ENCODE measurements around the gene NELL1.

Gene NELL1

DNA sequence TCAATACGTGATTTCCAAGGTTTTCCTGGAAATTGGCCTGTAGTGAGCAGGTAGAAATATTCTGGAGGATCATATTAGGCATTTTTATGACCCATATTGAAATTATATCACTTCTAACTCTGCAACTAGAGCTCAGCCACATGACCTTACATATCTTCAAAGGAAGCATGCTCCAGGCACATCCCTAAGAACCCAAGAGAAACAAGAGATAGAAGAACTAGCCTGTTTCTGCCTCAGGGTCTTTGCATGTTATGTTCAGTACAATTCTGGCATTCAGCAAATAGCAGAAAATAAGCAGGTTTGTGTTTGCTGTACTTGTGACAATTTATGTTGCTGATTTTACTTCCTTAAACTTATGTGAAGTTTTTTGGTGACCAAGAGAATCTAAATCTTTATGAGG, 859.8 kb downstream of the NELL1 start:
- no peak for DNase-seq

DNA sequence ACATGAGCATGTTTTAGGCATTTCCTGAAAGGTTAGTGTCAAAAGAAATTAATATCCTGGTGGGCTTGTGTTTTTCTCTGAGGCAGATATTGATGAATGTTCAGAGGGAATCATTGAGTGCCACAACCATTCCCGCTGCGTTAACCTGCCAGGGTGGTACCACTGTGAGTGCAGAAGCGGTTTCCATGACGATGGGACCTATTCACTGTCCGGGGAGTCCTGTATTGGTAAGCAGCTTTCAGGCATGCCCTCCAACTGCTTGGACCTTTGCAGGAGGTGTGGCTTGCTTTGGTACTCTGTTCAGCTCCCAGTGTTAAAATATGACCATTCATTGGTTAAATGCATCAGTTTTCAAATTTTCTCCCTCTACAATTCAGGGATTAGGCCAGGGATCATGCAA, 864.9 kb downstream of the NELL1 start:
- DNase-seq = no peak

DNA sequence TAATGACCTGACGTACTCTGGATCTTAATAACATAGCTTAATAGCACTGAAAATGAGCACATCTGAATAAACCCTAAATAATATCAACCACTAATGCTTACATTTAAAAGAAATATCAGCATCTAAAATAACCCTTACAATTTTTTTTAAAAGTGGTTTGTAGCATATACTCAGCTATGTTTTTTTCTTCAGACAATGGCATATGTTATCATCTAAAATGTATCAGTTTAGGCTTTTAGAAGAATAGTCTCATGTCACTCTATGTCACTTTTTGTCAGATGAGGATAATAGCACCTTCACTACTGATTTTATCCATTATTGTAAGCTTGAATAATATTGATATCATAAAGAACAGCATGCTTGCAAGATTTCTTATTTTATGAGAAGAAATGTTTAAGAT, 868.6 kb downstream of the NELL1 start:
- DNase-seq = no peak

DNA sequence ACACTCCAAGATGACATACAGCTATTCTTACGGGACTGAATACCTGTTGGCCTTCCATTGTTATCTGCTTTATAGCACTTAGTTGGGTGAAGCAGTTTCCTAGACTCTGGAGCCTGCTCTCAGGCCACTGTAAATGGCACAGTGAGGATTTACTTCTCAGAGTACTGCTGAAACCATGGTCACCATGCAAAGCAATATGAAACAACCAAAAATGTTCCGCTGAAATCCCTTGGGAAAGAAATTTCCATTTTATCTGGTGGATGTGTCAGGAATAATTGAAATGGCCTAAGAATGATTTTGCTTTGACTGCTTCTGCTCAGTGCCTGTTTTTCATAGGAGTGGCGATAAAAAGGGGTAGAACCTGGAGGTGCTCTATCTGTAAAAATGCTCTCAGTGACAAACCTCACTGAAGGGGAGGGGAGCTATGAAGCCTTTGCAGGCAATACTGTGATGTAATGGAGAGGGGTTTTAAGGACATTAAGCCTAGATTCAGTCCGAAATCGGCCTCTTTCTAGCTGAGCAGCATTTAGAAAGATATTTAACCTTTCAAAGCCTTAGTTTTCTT, 871.9 kb downstream of the NELL1 start:
- no peak for DNase-seq

DNA sequence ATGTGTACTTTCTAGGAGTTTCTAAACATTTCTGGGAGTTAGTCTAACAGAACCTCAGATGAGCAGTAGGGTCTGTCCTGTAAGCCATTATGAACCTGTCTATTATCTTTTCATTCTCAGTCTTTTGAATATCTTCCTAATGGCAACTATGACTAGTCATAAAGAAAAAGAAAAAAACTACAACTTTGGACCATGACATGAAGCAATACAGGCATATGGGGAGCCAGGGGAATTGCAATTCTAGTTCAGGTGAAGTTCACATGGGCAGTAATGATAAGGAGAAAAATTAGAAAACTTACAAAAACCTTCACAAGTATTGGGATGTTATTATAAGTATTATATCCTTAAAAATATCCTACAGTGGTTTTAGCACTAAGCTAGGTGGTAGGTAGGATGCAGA, 874.5 kb downstream of the NELL1 start:
- no peak for DNase-seq

DNA sequence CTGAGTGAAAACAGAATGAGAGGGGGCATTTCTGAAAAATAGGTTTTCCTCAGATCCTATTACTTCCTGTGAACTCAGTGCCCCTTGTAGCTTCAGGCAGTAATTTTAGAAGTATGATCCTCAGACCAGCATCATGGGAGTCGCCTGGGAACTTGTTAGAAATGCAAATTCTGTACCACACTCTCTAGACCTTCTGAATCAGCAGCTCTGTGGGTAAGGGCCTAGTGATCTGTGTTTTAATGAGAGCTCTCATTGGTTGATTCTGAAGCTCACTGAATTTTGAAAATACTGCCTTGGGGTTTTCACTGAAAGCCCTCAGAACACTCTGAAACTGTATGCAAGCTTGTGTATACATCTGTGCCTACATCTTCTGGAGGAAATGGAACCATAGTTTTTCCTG, 876.3 kb downstream of the NELL1 start:
- DNase-seq = no peak

DNA sequence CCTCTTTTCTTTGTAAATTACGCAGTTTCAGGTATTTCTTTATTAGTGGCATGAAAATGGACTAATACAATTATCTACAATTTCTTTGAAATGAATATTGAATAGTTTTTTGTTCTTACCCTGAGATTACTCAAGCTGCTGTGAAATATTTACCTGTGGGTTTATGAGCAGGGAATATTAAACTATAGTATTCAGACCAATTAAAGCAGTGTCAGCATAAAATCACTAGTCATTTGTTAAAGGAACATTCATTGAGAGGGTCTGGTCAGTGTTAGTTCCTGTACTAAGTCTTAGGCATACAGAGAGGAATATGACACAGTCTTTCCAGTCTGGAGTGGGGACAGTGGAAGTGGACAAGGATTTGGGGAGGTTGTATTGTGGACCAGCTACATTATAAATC, 877.3 kb downstream of the NELL1 start:
- no peak for DNase-seq

DNA sequence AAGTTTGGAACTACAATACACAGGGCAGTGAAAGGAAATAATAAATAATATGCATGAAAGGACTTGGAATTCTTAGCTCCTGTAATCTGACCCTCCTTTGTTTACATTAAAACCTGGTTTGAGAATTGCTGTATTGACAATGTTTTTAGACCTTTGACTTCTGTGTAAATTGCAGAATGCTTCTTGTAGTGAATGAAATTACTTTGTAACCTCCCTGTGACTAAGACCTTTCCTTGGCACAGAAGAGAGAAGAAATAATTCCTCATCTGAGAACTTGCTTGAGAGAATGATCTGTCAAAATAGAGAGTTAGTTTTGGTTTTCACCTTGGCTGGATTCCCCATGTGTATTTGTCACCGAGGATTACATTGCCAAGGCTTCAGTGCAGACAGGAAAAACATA, 883.5 kb downstream of the NELL1 start:
- no peak for DNase-seq

DNA sequence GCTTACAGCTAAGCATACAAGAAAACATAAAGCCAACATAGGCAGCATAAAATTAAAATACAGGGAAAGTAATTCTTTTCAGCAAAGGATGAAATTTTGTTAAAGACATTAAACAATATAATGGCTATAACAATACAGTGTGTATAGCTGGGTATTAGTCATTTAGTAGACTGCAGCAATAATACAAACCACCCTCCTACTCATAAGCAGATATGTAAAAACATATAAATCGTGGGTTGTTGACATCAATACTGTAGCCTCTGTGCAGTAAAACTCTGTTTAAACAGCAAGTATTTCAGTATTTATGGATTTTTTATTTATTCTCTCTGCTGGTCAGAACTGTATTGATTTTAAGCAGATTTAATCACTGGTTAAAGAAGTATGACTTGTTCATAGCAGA, 884.4 kb downstream of the NELL1 start:
- DNase-seq = no peak

DNA sequence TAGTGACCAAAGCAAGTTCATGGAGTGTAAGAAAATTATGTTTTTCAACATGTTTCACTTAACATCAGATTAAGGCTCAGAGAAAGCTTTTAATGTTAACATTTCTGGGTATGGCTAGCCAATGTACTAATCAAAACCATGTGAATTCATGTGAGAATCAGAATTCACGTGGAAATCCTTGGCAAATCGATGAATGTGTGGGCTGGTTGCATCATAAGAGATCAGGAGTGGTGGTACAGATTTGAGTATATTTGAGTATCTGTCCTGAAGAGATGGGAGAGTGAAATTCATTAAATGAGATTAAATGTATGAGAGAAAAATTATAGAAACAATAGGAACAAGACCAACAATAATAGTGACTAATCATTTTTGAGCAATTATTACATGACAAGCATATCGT, 884.9 kb downstream of the NELL1 start:
- DNase-seq = no peak

DNA sequence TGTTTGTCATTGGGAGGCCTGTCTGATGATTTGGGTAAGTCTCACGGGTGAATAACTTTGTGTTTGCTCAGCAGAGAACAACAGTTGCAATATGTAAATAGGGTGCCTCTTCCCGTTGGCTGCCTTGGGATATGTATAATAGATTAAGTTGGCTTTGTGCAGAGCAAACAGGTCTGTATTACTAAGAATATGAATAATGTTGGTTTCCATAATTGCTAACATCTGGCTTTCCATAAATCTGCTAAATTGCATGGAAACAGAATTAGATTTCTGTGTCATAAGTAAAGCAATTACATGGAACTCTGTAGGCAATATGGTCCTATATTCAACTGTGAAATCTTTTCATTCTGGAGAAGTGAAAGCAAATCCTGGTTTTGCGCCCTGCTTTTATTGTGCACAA, 887.5 kb downstream of the NELL1 start:
- no peak for DNase-seq

DNA sequence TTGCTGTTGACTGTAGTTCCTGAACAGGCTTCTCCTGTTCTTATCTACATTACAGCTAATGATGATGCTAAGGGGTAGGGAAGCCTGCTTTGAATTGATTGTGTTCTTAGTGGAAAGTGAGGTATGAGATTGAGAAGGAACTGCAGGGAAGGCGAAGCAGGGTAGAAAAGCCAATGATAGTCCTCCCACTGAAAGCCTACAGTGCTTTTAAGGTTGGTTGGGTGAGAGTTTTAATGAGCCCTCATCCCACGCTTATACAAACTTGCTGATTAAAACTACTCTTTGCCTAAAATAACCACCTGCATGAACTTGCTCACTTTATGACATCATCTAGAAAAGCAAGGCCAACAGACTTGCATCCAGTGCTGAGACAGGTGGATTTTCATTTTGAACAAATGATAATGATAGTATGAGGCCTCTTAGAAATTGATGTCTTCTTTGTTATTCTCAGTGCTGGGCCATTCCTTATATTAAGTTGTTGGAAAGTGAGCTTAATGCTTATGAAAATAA, 891.1 kb downstream of the NELL1 start:
- no peak for DNase-seq

DNA sequence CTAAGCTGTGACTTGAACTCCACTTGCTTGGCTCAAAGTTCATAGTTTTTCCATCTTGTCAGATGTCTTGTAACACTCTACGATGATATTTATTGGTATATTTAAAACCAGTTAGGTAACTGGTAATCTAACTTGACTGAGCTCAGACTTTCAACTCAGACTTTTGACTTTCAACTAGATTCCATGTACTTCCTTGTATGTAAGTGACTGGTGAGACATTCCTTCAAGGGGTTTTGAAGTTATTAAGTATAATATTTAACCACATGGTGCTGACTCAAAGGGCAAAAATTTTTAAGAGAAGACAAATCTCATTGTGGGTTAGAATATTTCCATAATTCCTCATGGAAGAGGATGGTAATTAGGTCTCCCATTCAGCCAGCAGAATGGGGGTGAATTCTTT, 892.2 kb downstream of the NELL1 start:
- DNase-seq = no peak

DNA sequence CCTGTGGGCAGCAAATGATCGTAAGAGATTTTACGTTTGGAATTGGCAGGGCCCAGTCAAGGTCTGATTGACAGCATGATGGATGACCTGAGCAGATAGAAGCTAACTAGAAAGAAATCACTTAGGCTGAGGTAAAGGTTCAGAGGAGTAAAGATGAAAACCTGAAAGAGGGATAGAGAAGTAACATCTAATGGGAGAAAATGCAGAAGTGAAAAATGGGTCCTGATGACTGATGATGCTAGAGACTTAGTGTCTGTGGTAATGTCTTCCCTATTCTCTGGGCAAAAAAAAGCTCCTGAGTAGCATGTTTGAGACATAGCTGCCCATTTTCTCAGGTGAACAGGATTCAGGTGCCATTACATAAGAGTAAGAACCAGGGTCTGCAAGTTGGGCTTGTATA, 894.7 kb downstream of the NELL1 start:
- no peak for DNase-seq

DNA sequence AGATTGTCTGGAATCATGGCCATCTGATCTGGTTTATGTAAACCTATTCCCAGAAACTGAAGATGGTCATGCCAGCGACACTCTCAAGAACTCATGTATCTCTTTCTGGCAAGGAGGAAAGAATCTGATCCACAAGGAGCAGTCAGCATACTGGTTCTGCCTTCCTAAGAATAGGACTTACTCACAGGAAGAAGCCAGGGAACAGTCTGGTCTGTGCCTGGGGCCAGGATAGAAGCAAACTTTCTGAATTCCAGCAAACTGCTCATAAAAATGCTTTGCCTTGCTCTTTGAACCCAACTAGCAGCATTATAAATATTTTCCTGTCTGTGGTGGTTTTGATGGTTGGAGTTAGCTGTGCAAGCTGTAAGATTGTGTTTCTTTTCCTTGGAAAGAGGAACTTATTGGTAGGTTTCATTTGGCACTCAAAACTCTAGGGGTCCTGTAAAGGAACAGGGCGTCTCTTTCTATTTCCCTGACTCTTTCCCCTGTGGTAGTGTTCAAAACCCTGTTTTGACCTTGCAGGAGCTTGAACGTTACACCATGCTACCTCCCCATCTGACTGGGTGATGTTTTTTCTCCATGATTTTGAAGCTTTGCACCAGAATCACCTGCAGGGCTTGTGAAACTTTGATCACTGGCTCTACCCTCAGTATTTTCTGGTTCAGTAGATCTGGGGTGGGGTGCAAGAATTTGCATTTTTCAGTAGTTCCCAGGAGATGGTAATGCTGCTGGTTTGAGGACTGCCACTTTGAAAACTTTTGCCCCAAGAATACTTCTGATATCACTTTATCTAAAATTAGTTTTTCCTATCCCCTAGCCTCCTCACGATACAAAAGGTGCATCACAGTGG, 895.7 kb downstream of the NELL1 start:
- no peak for DNase-seq

DNA sequence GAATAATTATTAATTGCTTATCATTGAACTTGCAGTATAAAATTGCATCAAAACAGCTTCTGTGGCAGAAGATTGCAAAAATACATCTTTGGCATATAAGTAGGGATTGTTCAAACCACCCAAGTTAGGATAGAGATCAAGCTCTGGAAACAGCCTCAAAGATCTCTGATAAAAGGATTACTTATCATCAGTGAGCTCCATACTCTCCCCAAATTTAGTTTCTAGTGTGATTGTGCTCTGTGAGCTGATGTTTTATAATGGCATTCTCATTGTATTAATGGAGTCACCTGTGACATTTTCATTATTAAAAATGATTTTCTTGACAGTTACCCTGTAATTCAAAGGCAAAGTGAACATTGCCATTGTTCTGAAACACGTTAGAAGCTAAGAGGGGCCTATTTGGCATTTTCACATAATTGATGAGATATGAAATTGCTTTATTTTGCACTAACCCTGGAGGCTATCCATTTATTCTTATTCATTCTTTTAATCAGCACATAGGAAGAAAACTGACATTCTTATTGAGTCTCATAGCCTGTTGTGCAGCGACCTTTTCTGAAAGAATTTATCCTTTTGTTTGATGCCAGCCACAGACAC, 897.2 kb downstream of the NELL1 start:
- no peak for DNase-seq

DNA sequence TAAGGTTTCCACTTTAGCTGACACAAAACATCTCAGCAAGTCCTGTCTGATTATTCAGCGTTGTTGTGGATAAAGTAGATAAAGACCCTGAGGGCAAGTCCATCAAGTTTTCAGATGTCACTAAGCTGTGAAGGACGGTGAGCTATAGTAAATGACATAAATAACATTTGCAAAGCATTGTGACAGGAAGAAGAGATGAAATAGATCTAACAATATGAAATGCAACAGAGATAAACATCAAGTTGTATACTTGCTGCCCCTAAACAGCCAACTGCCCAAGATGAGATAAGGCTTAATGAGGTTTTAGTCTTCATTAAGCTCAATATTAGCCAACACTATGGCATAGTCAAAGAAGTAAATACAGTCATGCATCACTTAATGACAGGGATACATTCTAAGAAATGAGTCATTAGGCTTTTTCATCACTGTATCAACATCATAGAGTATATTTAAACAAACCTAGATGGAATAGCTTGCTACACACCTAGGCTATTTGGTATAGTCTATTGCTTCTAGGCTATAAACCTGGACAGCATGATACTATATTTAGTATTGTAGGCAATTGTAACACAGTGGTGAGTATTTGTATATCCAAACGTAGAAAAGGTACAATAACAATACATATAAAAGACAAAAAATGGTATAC, 898.4 kb downstream of the NELL1 start:
- DNase-seq = no peak

DNA sequence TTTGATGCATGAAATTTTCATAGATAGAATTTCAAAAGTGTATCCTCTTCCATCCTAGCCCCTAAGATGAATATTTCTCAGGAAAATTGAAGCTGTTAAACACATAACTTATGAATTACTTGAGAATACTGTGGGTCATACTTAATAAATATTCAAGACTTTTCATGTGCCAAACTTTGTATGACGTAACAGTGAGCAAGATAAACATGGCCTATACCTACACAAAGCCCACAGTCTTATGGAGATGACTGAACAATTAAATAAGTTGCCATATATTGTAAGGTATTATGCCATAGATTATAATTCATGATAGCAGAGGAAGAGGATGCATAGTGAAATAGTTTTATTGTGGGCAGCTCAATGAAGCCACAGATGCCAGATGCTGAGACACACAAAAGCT, 902.8 kb downstream of the NELL1 start:
- no peak for DNase-seq

DNA sequence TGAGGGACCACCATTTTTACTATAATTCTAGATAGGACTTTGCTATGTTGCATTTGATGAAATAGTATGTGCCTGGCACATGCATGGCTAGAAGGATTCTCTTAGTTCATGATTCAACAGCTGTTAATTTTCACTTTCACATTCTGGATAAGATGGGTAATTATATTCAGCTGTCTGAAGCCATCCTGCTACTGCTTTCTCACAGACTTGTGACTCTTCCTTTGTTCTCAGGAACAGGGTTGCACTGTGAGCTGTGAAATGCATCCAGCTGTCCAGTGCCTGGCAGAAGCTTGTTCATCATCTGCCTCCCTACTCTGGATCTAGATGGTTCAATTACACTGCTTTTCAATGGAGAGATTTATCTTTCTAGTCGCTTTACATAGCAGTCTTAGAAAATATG, 913.4 kb downstream of the NELL1 start:
- DNase-seq = no peak

DNA sequence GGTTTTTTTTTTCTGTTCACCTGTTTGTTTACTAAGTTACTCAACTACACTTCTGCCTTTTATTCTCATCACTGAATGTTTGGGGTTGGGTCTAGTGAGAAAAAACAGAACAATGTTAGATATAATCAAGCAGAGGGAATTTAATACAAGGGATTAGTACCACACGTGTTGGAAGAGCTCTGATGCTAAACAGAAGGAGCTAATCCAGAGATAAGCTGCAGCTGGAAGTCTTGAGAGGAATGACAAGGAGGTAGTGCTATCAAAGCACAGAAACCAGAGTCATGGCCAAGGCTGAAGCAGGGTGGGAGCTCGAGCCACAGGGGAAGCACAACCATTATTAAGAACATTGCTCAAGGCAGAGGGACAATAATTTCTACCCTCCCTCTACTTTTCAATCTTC, 919.4 kb downstream of the NELL1 start:
- DNase-seq = no peak

DNA sequence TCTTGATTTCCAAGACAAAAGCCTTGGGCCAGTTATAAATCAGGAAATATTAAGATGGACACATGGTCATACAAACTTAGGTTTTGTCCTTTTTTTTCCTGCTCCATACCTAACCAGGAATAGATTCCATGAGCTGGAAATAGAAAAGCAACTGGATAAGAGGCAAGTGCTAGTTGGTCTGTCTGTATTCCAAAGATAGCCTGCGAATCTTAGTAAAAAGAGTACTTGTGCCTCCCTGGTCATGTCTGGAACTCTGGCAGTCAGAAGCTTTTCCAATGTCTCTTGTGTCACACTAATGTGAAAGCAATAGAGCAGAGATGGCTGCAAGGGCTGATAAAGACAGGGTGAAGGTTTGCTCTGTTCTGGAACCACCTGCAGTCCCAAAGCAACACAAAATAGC, 933.3 kb downstream of the NELL1 start:
- no peak for DNase-seq

DNA sequence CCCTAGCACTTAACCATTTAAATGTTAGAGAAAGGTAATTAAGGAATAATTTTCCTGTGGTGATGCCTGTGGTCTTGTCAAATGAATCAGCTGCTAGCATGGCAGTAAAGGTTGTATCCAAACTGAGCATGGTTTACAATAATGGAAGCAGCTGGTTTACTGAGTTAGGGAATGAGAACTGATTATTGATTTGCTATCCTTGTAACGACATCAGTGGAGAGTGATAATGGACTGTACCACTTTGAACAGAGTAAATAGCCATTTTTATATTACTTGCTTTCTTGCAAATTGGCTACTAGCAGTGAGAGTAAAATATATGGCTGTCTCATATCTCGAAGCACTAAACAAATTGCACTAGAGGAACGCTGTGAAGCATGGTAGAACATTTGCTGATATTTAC, 934.5 kb downstream of the NELL1 start:
- DNase-seq = no peak

DNA sequence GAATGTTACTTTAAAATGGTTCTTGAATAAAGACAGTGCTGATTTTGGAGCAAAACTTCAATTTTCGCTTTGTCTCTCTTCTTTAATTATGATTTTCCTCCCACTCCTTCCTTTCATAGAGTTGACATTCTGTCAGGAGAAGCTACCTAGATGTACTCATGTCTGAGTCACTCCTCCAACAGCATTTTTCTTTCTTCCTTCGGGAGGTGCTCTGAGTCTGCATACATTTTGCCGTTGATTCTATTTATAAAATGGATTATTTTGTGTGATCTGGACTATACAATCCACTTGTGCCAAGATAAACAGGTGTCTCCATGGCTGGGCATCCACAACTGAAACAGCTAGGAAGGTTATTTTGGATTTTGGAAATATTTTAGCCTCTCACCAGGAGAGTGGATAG, 935.2 kb downstream of the NELL1 start:
- DNase-seq = no peak

DNA sequence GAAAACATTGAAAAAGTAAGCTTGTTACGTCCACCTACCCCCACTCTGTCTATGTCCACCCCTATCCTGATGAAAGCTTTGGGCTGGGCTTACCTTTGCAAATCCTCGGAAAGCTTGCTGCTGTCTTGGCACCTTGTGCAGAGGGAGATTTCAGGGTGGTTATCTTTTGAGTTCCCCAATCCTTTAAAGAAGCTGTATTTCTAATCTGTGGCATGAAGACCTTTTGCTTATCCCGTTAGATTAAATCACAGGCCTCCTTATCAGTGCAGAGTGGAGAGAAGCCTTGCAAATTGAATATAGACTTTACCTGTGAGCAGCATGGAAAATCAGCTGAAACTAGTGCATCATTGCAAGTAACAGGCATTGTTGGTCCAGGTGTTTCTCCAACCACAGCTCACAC, 942.9 kb downstream of the NELL1 start:
- no peak for DNase-seq

Measured in NCI-H2171 (cell line).